NCI-H2081 (cell line): ENCODE measurements around the gene DUOX2.
A peak's percentile ranks its signal among the peaks of the same experiment; 100 is the strongest.
"Not testable (repeated sequence)": the region's sequence is repeated elsewhere in the genome, so short reads cannot be mapped to it uniquely, and the experiment has no call there.

Experiments
- DNase-seq, 2 experiments: peaks; one replicate each; lab custom pipeline; 2025; lab: John Stamatoyannopoulos, UW

DUOX2 gene

GRCh38 chr15:45100884-45101625 is 12.9 kb downstream of the DUOX2 start:
- no peak for DNase-seq

DNA sequence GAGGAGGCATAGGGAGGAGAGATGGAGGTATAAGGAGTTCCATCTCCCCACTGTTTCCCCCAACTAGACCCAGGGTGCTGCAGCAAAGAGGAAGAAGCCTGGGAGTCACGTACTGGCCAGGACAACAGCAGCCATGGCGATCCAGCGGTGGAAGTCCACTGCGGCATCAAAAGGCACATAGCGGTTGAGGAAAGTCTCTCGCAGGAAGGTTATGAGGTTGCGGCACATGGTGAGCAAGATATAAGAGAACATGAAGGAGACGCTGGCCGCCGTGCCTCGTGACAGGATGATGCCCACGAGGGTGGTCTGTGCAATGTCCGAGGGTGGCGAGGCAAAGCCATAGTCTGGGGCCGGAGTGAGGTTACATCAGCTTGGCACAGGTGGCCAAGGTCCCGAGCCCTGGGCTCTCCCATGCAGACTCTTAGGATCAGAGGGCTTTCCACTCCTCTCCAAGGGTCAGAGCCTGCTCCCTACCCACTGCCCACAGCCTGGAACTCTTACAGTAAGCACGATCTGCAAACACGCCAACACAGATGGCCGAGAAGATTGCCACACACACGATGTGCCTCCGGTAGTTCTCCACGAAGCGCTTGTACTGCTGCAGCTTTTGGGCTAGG is 14.3 kb downstream of the DUOX2 start:
- DNase-seq = no peak

DNA sequence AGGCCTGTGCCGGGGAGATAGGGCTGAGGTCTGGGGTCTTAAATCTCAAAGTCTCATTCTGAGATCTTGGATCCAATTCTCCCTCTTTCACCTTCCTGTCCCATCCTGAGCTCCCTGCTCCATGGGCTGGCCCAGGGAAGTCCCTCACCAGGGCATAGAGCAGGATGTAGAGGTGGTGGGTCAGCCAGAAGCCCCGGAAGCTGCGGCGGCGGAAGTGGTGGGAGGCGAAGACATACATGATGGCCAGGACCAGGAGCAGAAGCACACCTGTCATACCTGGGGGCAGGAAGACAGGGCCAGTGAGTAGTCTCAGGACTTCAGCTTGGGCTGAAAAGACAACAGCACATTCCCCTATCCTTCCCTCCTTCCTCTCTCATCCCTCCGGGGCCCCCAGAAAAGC is 16.5 kb downstream of the DUOX2 start:
- DNase-seq = no peak

DNA sequence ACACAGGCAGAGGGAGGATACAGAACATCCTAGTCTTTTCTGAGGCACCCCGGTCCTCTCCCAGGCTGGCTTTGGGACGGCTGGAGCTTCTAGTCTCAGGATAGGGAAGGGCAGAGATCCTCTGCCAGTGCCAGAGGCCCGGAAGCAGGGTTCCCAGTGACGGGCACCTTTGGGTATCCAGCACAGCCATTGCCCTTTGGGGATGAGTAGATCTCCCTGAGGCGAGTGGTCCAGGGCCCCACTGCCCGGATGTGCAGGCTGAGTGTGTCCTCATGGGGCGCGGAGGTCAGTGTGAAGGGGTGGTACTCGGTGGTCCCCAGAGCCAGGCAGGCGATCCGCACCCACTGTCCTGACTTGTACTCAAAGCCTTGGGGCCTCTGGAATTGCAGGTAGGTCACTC is 18.3 kb downstream of the DUOX2 start:
- no peak for DNase-seq

DNA sequence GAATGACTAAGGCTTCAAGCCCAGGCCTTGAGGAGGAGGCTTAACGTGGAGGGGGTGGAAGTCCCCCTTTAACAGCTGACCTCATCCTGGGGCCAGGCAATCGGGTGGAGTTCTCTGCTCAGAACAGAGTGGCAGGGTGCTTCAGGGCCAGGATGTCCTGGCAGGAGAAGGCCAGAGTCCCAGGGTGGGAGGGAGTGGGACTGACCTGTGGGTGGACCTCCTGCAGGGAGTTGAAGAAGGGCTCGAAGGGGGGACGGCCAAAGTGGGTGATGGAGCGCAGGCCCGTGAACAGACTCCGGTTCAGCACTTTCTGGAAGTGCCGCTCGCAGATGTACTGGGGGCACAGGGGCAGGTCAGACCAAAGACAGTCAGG is 19.6 kb downstream of the DUOX2 start:
- DNase-seq = no peak

- no peak for DNase-seq
Observed at GRCh38 chr15:45093622-45094357, 20.2 kb downstream of the DUOX2 start.

DNA sequence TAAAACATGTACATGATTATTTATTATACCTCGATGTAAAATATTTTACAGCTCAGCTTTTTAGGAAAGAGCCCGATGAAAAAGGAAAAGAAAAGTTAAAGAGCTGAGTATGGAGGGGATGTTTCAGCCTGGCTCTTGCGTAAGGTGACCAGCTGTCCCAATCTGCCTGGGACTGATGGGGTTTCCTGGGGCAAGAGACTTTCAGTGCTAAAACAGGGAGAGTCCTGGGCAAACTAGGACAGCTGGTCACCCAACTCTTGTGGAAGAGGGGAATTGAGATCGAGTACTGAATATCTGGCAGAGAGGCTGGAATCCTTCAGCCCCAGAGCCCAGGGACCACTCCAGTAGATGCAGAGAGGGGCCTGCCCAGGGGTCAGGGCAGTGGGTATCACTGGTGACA is 21.0 kb downstream of the DUOX2 start:
- no peak for DNase-seq

DNA sequence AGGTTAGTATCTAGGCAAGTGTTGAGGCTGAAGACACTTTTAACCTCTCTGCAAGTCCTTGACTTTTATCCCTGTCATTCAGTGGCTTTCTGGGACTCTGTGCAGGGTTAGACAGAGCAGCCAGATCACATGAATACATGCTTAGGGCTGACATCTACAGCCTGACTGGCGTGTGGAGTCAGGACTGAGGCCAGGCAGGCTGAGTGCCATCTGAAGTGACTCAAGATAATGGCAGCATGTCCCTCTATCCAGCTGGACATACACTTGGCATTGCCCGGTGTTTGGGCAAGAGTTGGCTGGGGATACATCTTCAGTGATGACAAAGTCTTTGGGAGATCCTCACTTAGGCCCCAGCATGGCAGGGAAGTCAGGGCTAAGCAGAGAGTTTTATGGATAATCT is 22.4 kb downstream of the DUOX2 start:
- no peak for DNase-seq

DNA sequence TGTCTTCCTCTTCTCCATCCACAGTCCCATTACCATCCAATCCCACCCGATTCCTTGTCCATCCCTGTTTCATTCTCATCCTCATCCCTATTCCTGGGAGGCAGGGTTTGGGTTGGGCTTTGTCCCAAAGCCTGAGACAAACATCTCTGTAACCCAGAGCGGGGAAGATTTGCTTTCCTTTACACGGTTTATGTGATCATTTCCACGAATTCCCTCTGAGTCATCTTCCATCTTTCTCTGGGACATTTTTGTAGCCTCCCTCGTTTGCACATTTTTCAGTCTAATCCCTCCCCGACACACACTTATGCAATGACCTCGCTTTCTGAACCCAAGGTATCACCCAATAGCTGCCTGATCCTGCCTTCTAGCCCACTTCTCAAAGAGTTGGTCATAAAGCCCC is 22.8 kb downstream of the DUOX2 start:
- no peak for DNase-seq

DNA sequence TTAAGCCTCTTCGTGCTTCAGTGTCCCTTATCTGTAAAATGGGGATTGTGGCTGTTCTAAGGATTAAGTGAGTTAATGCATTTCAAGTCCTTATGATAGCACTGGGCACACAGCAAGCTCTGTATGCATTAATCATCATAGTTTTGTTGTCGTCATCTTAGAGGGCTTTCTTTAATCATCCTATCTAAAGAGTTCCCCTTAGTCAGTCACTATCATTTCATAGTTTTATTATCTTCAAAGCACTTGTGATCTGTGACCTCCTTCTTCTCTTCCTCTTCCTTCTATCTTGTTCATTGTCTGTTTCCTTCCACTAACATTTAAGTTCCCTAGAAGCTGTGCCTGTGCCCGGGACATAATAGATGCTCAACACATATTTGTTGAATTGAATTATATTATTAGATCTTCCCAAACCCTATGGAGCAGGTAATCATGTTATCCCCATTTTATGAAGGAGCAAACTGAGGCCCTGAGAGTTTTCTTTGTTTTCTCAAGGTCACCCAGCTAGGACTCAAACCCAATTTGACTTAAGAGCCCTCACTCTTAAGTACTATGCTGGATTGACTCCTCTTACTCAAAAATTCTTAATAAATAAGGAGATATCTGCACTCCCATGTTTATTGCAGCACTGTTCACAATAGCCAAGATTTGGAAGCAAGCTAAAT is 24.1 kb downstream of the DUOX2 start:
- no peak for DNase-seq

DNA sequence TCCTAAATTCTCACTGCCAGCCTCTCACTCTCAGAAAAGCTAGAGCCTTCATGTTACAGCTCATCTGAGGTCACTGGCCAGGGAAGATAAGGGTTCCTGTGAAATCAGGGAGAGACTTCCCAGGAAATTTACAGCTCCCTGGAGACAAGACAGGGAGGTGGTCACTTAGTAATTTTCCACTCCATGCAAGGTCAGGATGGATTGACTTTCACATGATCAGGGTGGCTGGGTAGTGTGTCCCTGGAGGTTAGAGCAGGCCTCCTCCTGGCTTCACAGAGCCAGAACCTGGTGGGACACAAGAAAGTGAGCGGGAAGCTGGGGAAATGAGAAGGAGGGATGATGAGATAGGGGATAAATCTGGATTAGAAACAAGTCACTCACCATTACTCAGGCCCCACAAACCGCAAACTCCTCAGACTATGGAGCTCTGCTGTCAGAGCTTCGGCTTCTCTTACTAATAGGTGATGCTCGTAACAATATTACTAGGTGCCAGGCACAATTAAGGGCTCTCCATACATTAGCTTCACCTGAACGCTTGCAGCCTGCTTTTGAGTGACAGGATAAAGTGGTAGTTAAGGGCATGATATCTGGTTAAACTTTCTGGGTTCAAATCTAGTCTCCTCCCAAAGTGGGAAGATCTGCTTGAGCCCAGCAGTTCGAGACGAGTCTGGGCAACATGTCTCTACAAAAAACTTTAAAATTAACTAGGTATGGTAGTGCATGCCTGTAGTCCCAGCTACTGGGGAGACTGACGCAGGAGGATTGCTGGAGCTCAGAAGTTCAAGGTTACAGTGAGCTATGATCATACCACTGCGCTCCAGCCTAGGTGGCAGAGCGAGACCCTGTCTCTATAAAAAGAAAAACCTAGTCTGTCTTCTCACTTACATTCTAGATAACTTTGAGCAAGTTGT is 24.9 kb downstream of the DUOX2 start:
- DNase-seq = no peak

- no peak for DNase-seq
Observed at GRCh38 chr15:45087513-45087912, 26.5 kb downstream of the DUOX2 start.

DNA sequence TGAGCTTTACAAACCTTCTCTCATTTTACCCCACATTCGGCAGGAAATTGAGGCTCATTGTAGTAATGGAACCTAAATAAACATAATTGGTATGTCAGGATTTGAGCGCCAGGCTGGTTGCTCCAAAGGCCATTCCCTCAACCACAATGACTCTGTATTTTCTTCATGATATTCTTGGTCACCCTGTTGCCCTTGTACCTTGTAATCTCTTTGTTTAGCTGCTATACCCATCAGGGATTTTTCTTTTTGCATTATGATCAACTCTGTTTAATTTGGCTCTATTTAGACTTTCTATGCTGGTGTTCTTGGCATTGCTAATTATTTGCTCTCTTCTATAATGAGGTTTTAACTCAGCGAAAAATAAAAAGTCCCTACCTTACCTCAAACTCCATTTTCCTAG is 29.8 kb downstream of the DUOX2 start:
- peak in 1 of 2 experiments; percentile 34 for DNase-seq

DNA sequence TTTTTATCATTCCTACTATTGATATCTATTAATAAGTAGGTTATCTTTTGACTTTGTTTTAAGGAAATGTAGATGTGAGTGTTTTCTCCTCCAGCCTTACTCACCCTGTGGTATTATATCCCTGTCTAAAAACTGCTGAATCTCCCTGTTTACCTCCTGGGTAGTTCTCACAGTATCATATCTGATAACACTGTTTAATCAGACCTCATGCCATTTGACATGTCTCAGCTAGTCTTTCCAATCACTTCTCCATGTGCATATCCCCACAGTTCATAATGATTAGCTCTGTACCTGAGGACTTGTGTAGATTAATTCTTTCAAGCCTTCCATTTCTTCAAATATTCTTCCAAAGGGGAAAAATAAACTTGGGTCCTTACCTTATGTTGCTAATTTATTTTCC is 30.7 kb downstream of the DUOX2 start:
- DNase-seq = no peak

DNA sequence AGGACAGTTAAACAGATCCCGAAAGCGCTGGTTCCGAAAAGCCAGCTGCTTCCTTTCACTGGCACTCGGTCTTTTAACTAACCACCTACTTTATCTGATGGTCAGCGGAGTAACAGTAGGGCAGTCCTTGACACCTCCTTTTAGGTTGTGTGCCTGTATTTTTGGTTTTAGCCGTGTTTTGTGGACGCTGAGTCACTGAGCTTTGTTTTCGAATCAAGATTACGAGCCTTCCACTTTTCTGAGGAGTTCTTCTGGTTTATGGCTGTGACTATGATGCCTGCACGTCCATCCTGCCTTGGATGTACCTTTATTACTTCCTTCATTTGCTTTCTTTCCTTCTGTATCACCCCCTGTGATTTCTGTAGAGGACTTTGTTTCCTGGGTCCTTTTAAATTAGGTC is 31.6 kb downstream of the DUOX2 start:
- not testable (repeated sequence) for DNase-seq

DNA sequence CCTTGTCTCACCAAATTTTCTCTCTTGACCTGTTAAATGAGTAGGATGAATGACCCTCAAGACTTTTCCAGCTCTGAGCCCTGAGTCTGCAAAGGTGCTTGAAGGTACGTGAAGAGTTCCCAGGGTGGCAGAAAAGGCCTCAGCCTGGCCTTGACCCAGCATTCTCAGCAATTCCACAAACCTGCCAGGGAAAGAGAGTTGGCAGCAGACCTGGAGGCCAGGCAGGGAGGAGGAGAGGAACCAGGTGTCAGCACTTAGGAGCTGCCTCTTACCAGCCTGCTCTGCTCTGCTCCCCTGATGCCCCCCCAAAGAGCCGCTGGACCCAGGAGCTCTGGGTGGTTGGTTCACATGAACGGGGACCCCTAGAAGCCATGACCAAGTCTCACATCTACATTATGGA is 33.4 kb downstream of the DUOX2 start:
- DNase-seq = not testable (repeated sequence)

DNA sequence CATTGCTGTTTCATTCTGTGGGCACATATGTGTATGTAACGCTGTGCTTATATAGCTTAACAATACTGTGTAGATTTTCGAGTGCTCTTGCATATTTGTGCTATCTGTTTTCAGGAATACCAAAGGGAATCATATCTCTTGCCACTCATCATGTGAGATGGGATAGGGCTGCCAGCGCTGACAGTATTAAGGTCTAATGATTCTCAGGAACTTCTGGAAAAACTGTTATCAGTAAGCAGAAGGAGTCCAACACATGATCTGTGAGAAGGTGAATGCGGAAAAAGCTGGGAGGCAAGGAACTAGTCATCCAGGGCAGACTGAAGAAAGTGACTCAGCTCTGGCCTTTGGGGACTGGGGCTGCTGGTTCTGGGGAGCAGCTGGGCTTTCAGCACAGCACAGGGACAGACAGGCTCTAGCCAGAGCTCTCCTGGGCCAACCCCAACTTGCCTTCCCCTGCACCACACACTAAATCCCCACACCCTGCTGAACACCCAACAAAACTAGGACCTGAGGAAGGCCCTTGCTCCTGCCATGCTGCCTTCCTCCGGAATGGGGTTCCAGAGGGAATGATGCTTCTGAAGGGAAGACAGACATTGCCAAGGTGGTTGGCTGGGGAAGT is 34.2 kb downstream of the DUOX2 start:
- DNase-seq = not testable (repeated sequence)

DNA sequence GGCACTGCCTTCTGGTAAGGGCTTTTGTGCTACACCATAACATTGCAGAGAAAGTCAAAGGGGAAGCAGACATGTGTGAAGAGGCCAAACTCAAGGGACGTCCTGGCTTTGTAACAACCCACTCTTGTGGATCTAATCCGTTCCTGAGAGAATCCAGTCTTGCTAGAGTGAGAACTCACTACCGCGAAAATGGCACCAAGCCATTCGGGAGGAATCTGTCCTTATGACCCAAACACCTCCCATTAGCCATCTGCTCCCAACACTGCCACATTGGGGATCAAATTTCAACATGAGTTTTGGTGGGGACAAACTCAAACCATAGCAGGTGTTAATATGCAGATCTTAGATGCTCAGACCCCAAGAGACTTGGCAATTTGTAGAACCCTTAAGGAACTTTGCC is 34.8 kb downstream of the DUOX2 start:
- DNase-seq = not testable (repeated sequence)

DNA sequence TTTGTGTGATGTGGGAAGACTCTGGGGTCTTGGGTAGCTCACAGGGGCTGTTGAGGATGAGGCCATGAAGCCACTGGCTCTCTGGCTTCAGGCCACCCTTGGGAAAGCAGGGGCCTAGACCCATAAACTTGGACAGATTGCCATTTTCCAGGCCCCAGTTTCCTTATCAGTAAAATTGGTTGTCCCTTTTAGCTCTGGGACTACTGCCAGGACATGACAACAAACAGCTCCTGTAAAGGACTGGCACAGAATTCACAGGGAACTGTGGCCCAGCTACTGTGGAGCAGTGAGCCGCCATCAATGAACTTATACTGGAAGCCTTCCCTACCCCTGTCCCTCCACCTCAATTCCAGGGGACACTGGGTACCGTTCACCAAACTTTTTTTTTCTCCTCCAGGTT is 36.6 kb downstream of the DUOX2 start:
- DNase-seq = not testable (repeated sequence)

DNA sequence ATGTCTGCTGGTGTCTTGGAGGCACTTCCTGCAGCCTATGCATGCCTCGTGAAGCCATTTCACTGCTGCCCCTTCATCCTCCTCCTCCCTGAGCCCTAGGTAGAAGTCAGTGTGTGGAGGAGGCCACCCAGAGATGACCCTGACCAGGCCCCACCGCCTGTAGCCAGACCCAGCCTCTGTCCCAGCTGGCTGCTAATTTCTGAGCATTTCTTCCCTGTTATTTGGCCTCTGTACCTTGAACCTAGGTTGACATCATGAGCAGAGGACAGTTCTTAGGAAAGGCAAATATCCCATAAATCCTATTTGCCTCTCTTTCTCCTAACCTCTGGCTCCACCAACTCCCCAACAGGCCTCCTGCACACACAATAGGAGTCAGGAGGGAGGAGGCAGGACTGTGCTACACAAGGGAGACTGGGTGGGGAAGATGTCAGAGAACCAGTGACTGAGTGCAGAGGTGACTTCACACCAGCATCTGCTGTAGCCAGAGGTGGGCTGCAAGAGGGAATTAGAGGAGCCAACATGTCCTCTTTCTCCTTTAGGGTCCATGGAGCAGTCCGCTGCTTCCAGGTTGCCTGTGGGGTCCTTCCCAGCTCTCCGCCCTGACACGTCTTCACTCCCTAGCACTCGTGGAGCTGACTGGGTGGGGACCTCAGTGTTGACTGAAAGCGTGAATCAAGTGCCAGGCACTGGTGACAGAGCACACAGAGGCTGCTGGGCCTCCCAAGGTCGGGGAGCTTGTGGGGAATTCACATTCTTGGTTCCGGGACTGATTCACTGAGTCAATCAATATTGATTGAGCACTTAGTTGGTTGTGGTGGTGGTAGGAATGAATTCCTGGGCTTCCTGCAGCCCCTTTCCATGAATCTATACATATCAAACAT is 38.3 kb downstream of the DUOX2 start:
- not testable (repeated sequence) for DNase-seq
